ENCODE data around the gene CNOT8.
"Not testable (repeated sequence)": the region's sequence is repeated elsewhere in the genome, so short reads cannot be mapped to it uniquely, and the experiment has no call there.

The CNOT8 gene

GRCh38 chr5:154834053-154834452 lies 24.4 kb upstream of the CNOT8 start:
- FAIRE-seq (no peak), DNase-seq (ENCODE audit: insufficient read length, low spot score) (no peak)

- FAIRE-seq; DNase-seq (ENCODE audit: insufficient read length, low spot score): not testable (repeated sequence)
Observed at GRCh38 chr5:154835701-154836052, 22.8 kb upstream of the CNOT8 start.

- no peak for FAIRE-seq
- DNase-seq (ENCODE audit: insufficient read length, low spot score) = no peak
Observed at GRCh38 chr5:154836225-154836624, 22.2 kb upstream of the CNOT8 start.

GRCh38 chr5:154837009-154837901 lies 21.2 kb upstream of the CNOT8 start:
- FAIRE-seq = no peak
- no peak for DNase-seq (ENCODE audit: insufficient read length, low spot score)

GRCh38 chr5:154840435-154841272 lies 17.8 kb upstream of the CNOT8 start:
- FAIRE-seq = no peak
- DNase-seq (ENCODE audit: insufficient read length, low spot score) = no peak

GRCh38 chr5:154841273-154841661 lies 17.2 kb upstream of the CNOT8 start:
- DNase-seq (ENCODE audit: insufficient read length, low spot score) (no peak), FAIRE-seq (no peak)

GRCh38 chr5:154842689-154843530 lies 15.5 kb upstream of the CNOT8 start:
- DNase-seq (ENCODE audit: insufficient read length, low spot score) = no peak
- FAIRE-seq = no peak

GRCh38 chr5:154844809-154845208 lies 13.6 kb upstream of the CNOT8 start:
- DNase-seq (ENCODE audit: insufficient read length, low spot score) = no peak
- no peak for FAIRE-seq

GRCh38 chr5:154849264-154849785 lies 9.1 kb upstream of the CNOT8 start:
- FAIRE-seq = no peak
- no peak for DNase-seq (ENCODE audit: insufficient read length, low spot score)

GRCh38 chr5:154849791-154850201 lies 8.6 kb upstream of the CNOT8 start:
- DNase-seq (ENCODE audit: insufficient read length, low spot score) = no peak
- no peak for FAIRE-seq

- FAIRE-seq = no peak
- DNase-seq (ENCODE audit: insufficient read length, low spot score) = no peak
Observed at GRCh38 chr5:154850255-154851062, 8.0 kb upstream of the CNOT8 start, which contains the start of gene FAXDC2. TSS of gene FAXDC2 (minus strand) at chr5:154850603. CDS start at chr5:154838178, 12,425 bp downstream.

- FAIRE-seq = no peak
- no peak for DNase-seq (ENCODE audit: insufficient read length, low spot score)
Observed at GRCh38 chr5:154851351-154851750, 7.1 kb upstream of the CNOT8 start.

GRCh38 chr5:154857530-154858296 lies 714 bp upstream of the CNOT8 start:
- peak; percentile 74 for DNase-seq (ENCODE audit: insufficient read length, low spot score)
- no peak for FAIRE-seq

- FAIRE-seq (peak; percentile 71), DNase-seq (ENCODE audit: insufficient read length, low spot score) (no peak)
Observed at GRCh38 chr5:154858972-154859871, 795 bp downstream of the CNOT8 start.

- FAIRE-seq (no peak), DNase-seq (ENCODE audit: insufficient read length, low spot score) (no peak)
Observed at GRCh38 chr5:154860123-154860522, 1.7 kb downstream of the CNOT8 start.

GRCh38 chr5:154860765-154861164 lies 2.3 kb downstream of the CNOT8 start:
- FAIRE-seq (no peak), DNase-seq (ENCODE audit: insufficient read length, low spot score) (no peak)

GRCh38 chr5:154861946-154862345 lies 3.5 kb downstream of the CNOT8 start:
- DNase-seq (ENCODE audit: insufficient read length, low spot score) (no peak), FAIRE-seq (no peak)

- DNase-seq (ENCODE audit: insufficient read length, low spot score) = no peak
- no peak for FAIRE-seq
Observed at GRCh38 chr5:154862766-154863165, 4.3 kb downstream of the CNOT8 start.
